K562 (cell line): ENCODE results near the gene LTBP4. TPM values are rescaled to one million over a fixed set of nuclear protein-coding genes. Genes with fewer than 3 reads are reported as not detected.

Experiments
- ZBTB7A ChIP-seq: IDR thresholded peaks from 2 replicates; pipeline ENCODE4 v1.6.1; 2011; ENCODE audit warnings: low read depth, mild to moderate bottlenecking, low read length, moderate library complexity, borderline replicate concordance; ENCODE audit not compliant: control insufficient read depth
- ZNF766 ChIP-seq: fragments of 200-800 bp; sonication (Bioruptor generic); conservative IDR thresholded peaks from 2 replicates; pipeline ENCODE4 v1.6.1; 2016; ENCODE audit warnings: missing genetic modification characterization, missing compliant biosample characterization
- polyA plus RNA-seq, 8 experiments: library from polyadenylated mRNA; depleted of rRNA in 4 of 8; stranded (reverse) in 5 of 8; unstranded in 3 of 8; fragments of >200 nt; fragmentation: Nextera tagmentation in 2 of 8; fragmentation: Illumina TruSeq in 1 of 8; extraction: Ambion mirVana in 2 of 8; extraction: Trizol in 1 of 8; gene quantifications; 2 replicates each; pipeline versions ENCODE4 v1.2.1 to v1.2.3, GENCODE V29; 2011 to 2014; ENCODE audit warnings: inconsistent platforms in 1 of 8, missing spikeins in 1 of 8
- total RNA-seq, 7 experiments: library from RNA; depleted of rRNA in 6 of 7; stranded (reverse); fragments of >200 nt in 6 of 7; fragmentation: Illumina TruSeq in 2 of 7; extraction: Trizol in 2 of 7; gene quantifications; 2 replicates each; pipeline versions ENCODE4 v1.2.1 to v1.2.3, GENCODE V29; 2011 to 2021; ENCODE audit warnings: low replicate concordance in 1 of 7
- TF ChIP-seq, protein P1 (sequence below): IDR thresholded peaks from 2 replicates; pipeline ENCODE4 v1.6.1; 2014; ENCODE audit warnings: antibody characterized with exemption
- TF ChIP-seq, protein P2 (sequence below): fragments of 250-450 bp; sonication (Bioruptor Pico); IDR thresholded peaks from 2 replicates; pipeline ENCODE4 v1.8.0; 2022; ENCODE audit warnings: inconsistent platforms
- TF ChIP-seq, protein P3 (sequence below): sonication (generic); formaldehyde crosslinking; IDR thresholded peaks from 2 replicates; pipeline ENCODE4 v1.8.1; 2023; ENCODE audit warnings: mild to moderate bottlenecking, missing genetic modification reagents
- TF ChIP-seq, protein P4 (sequence below): sonication (generic); IDR thresholded peaks from 2 replicates; pipeline ENCODE4 v1.6.1; 2016
- TF ChIP-seq, protein P5 (sequence below), 2 experiments: IDR thresholded peaks; 2 replicates each; pipeline ENCODE4 v1.6.1; 2011; ENCODE audit warnings: borderline replicate concordance in 1 of 2, control low read depth in 1 of 2, low read depth in 1 of 2, low read length in 1 of 2, mild to moderate bottlenecking in 1 of 2, mixed read lengths in 1 of 2, moderate library complexity in 1 of 2; ENCODE audit not compliant: insufficient read depth in 1 of 2, insufficient read length in 1 of 2, poor library complexity in 1 of 2, severe bottlenecking in 1 of 2; ENCODE audit errors: extremely low read depth in 1 of 2
- TF ChIP-seq, protein P6 (sequence below): fragments of 200-800 bp; sonication (Bioruptor generic); IDR thresholded peaks from 2 replicates; pipeline ENCODE4 v1.6.1; 2017; ENCODE audit warnings: missing genetic modification characterization, missing compliant biosample characterization
- TF ChIP-seq, protein P7 (sequence below): fragments of 450-650 bp; IDR thresholded peaks from 2 replicates; pipeline ENCODE4 v1.6.1; 2017; ENCODE audit warnings: antibody characterized with exemption, mild to moderate bottlenecking

Gene LTBP4
- total and polyA plus RNA-seq, 9 of the 15 experiments (the other 6 are each of a cell fraction or from before 2014, with no cell fraction given), result 0.35 to 160 (median 31.6) TPM

DNA sequence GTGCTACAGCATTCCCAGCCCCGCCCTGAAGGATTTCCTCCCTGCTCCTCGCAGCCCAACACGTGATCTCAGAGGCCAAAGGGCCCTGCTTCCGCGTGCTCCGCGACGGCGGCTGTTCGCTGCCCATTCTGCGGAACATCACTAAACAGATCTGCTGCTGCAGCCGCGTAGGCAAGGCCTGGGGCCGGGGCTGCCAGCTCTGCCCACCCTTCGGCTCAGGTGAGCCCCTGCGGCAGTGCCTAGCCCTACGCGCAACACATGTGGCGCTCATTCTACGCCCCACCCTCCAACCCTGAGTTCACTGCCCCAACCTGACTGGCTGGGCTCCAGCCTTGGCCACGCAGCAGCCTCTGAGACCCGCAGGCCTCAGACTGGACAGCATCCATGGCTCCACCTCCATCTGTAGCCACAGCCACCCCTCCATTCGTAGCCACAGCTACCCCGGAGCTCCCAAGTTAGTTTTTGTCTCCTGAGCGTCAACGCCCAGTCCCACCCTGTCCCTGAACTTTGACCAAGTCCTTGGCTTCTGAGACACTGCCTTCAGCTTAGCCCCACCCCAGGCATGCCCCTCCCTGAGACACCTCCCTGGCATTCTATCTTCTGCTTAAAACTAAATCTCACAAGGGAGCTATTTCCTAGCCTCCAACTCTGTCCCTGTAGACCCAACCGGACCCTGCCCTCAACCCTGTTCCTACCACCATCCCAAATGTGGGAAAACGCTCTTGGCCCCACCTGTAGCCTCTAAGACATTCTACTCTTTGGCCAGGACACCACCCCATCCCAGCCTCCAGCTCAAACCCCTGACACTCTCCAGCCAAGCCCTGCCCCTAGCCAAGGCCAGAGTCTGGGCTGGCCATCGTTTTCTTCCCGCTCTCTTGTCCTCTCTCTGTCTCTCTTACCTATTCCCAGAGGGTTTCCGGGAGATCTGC, 6.4 kb downstream of the LTBP4 start (continued):
- TF ChIP-seq, protein P1, sequence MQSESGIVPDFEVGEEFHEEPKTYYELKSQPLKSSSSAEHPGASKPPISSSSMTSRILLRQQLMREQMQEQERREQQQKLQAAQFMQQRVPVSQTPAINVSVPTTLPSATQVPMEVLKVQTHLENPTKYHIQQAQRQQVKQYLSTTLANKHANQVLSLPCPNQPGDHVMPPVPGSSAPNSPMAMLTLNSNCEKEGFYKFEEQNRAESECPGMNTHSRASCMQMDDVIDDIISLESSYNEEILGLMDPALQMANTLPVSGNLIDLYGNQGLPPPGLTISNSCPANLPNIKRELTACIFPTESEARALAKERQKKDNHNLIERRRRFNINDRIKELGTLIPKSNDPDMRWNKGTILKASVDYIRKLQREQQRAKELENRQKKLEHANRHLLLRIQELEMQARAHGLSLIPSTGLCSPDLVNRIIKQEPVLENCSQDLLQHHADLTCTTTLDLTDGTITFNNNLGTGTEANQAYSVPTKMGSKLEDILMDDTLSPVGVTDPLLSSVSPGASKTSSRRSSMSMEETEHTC, result no peak
- TF ChIP-seq, protein P2, sequence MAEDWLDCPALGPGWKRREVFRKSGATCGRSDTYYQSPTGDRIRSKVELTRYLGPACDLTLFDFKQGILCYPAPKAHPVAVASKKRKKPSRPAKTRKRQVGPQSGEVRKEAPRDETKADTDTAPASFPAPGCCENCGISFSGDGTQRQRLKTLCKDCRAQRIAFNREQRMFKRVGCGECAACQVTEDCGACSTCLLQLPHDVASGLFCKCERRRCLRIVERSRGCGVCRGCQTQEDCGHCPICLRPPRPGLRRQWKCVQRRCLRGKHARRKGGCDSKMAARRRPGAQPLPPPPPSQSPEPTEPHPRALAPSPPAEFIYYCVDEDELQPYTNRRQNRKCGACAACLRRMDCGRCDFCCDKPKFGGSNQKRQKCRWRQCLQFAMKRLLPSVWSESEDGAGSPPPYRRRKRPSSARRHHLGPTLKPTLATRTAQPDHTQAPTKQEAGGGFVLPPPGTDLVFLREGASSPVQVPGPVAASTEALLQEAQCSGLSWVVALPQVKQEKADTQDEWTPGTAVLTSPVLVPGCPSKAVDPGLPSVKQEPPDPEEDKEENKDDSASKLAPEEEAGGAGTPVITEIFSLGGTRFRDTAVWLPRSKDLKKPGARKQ (CRISPR knock-in tag), result peak; percentile 90
- TF ChIP-seq, protein P3, sequence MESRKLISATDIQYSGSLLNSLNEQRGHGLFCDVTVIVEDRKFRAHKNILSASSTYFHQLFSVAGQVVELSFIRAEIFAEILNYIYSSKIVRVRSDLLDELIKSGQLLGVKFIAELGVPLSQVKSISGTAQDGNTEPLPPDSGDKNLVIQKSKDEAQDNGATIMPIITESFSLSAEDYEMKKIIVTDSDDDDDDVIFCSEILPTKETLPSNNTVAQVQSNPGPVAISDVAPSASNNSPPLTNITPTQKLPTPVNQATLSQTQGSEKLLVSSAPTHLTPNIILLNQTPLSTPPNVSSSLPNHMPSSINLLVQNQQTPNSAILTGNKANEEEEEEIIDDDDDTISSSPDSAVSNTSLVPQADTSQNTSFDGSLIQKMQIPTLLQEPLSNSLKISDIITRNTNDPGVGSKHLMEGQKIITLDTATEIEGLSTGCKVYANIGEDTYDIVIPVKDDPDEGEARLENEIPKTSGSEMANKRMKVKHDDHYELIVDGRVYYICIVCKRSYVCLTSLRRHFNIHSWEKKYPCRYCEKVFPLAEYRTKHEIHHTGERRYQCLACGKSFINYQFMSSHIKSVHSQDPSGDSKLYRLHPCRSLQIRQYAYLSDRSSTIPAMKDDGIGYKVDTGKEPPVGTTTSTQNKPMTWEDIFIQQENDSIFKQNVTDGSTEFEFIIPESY (CRISPR knock-in tag), result peak; percentile 98
- TF ChIP-seq, protein P4, sequence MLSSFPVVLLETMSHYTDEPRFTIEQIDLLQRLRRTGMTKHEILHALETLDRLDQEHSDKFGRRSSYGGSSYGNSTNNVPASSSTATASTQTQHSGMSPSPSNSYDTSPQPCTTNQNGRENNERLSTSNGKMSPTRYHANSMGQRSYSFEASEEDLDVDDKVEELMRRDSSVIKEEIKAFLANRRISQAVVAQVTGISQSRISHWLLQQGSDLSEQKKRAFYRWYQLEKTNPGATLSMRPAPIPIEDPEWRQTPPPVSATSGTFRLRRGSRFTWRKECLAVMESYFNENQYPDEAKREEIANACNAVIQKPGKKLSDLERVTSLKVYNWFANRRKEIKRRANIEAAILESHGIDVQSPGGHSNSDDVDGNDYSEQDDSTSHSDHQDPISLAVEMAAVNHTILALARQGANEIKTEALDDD, result no peak
- 0 out of 2 replicates have a peak, but pooled peaks have one; percentile 11 for TF ChIP-seq ZBTB7A
- TF ChIP-seq, protein P5, sequence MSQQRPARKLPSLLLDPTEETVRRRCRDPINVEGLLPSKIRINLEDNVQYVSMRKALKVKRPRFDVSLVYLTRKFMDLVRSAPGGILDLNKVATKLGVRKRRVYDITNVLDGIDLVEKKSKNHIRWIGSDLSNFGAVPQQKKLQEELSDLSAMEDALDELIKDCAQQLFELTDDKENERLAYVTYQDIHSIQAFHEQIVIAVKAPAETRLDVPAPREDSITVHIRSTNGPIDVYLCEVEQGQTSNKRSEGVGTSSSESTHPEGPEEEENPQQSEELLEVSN (IDR thresholded peaks at IDR 0.05; ENCODE audit: borderline replicate concordance in 1 of 2, extremely low read depth in 1 of 2, insufficient read depth in 1 of 2, insufficient read length in 1 of 2, low read depth in 1 of 2, low read length in 1 of 2, poor library complexity in 1 of 2, severe bottlenecking in 1 of 2), result peak; percentile 62 to 70
- peak; percentile 25; the same call in 1 of the 2 replicates for TF ChIP-seq ZNF766 (CRISPR knock-in tag)
- TF ChIP-seq, protein P6, sequence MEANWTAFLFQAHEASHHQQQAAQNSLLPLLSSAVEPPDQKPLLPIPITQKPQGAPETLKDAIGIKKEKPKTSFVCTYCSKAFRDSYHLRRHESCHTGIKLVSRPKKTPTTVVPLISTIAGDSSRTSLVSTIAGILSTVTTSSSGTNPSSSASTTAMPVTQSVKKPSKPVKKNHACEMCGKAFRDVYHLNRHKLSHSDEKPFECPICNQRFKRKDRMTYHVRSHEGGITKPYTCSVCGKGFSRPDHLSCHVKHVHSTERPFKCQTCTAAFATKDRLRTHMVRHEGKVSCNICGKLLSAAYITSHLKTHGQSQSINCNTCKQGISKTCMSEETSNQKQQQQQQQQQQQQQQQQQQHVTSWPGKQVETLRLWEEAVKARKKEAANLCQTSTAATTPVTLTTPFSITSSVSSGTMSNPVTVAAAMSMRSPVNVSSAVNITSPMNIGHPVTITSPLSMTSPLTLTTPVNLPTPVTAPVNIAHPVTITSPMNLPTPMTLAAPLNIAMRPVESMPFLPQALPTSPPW (CRISPR knock-in tag), result no peak
- TF ChIP-seq, protein P7, sequence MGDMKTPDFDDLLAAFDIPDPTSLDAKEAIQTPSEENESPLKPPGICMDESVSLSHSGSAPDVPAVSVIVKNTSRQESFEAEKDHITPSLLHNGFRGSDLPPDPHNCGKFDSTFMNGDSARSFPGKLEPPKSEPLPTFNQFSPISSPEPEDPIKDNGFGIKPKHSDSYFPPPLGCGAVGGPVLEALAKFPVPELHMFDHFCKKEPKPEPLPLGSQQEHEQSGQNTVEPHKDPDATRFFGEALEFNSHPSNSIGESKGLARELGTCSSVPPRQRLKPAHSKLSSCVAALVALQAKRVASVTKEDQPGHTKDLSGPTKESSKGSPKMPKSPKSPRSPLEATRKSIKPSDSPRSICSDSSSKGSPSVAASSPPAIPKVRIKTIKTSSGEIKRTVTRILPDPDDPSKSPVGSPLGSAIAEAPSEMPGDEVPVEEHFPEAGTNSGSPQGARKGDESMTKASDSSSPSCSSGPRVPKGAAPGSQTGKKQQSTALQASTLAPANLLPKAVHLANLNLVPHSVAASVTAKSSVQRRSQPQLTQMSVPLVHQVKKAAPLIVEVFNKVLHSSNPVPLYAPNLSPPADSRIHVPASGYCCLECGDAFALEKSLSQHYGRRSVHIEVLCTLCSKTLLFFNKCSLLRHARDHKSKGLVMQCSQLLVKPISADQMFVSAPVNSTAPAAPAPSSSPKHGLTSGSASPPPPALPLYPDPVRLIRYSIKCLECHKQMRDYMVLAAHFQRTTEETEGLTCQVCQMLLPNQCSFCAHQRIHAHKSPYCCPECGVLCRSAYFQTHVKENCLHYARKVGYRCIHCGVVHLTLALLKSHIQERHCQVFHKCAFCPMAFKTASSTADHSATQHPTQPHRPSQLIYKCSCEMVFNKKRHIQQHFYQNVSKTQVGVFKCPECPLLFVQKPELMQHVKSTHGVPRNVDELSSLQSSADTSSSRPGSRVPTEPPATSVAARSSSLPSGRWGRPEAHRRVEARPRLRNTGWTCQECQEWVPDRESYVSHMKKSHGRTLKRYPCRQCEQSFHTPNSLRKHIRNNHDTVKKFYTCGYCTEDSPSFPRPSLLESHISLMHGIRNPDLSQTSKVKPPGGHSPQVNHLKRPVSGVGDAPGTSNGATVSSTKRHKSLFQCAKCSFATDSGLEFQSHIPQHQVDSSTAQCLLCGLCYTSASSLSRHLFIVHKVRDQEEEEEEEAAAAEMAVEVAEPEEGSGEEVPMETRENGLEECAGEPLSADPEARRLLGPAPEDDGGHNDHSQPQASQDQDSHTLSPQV, result peak; percentile 72
